Measurements from ENCODE around the gene BTLA.
"Not testable (repeated sequence)": the region's sequence is repeated elsewhere in the genome, so short reads cannot be mapped to it uniquely, and the experiment has no call there.

Gene BTLA

GRCh38 chr3:112491373-112491772 is 7.9 kb downstream of the BTLA start:
- DNase-seq (ENCODE audit: low read depth), result no peak

GRCh38 chr3:112489674-112490479 is 9.4 kb downstream of the BTLA start:
- no peak for DNase-seq (ENCODE audit: low read depth)

GRCh38 chr3:112486811-112487505 is 12.3 kb downstream of the BTLA start:
- DNase-seq (ENCODE audit: low read depth), result no peak

GRCh38 chr3:112484352-112484751 is 14.9 kb downstream of the BTLA start:
- DNase-seq (ENCODE audit: low read depth), result no peak

- DNase-seq (ENCODE audit: low read depth), result no peak
Observed at GRCh38 chr3:112482675-112483074, 16.6 kb downstream of the BTLA start.

GRCh38 chr3:112481302-112481721 is 18.0 kb downstream of the BTLA start:
- no peak for DNase-seq (ENCODE audit: low read depth)

- DNase-seq (ENCODE audit: low read depth), result no peak
Observed at GRCh38 chr3:112477891-112478290, 21.4 kb downstream of the BTLA start.

GRCh38 chr3:112476346-112476745 is 22.9 kb downstream of the BTLA start:
- no peak for DNase-seq (ENCODE audit: low read depth)

- no peak for DNase-seq (ENCODE audit: low read depth)
Observed at GRCh38 chr3:112474796-112475195, 24.5 kb downstream of the BTLA start.

- no peak for DNase-seq (ENCODE audit: low read depth)
Observed at GRCh38 chr3:112472691-112473090, 26.6 kb downstream of the BTLA start.

GRCh38 chr3:112471596-112472325 is 27.5 kb downstream of the BTLA start:
- DNase-seq (ENCODE audit: low read depth), result no peak

- peak; percentile 1 for DNase-seq (ENCODE audit: low read depth)
Observed at GRCh38 chr3:112470788-112471187, 28.5 kb downstream of the BTLA start.

GRCh38 chr3:112469671-112470070 is 29.6 kb downstream of the BTLA start:
- no peak for DNase-seq (ENCODE audit: low read depth)

GRCh38 chr3:112467539-112467938 is 31.7 kb downstream of the BTLA start:
- no peak for DNase-seq (ENCODE audit: low read depth)

- no peak for DNase-seq (ENCODE audit: low read depth)
Observed at GRCh38 chr3:112466020-112466419, 33.3 kb downstream of the BTLA start.

- DNase-seq (ENCODE audit: low read depth), result no peak
Observed at GRCh38 chr3:112464264-112464663, 35.0 kb downstream of the BTLA start.

GRCh38 chr3:112463250-112463649 is 36.0 kb downstream of the BTLA start:
- DNase-seq (ENCODE audit: low read depth), result no peak

GRCh38 chr3:112461787-112462186 is 37.5 kb downstream of the BTLA start:
- not testable (repeated sequence) for DNase-seq (ENCODE audit: low read depth)

GRCh38 chr3:112460519-112461195 is 38.6 kb downstream of the BTLA start:
- DNase-seq (ENCODE audit: low read depth), result no peak

GRCh38 chr3:112459750-112460149 is 39.5 kb downstream of the BTLA start:
- no peak for DNase-seq (ENCODE audit: low read depth)

GRCh38 chr3:112456147-112456546 is 43.1 kb downstream of the BTLA start:
- no peak for DNase-seq (ENCODE audit: low read depth)

- DNase-seq (ENCODE audit: low read depth), result no peak
Observed at GRCh38 chr3:112448939-112449338, 50.3 kb downstream of the BTLA start.
